ENCODE data around the gene FBXO17. TPM values are rescaled to one million over a fixed set of nuclear protein-coding genes. Genes with fewer than 3 reads are reported as not detected.
A peak's percentile ranks its signal among the peaks of the same experiment; 100 is the strongest.

FBXO17 gene
- total RNA-seq, 2 donors from 2014 or later = 17.4 to 23.0 TPM

DNA sequence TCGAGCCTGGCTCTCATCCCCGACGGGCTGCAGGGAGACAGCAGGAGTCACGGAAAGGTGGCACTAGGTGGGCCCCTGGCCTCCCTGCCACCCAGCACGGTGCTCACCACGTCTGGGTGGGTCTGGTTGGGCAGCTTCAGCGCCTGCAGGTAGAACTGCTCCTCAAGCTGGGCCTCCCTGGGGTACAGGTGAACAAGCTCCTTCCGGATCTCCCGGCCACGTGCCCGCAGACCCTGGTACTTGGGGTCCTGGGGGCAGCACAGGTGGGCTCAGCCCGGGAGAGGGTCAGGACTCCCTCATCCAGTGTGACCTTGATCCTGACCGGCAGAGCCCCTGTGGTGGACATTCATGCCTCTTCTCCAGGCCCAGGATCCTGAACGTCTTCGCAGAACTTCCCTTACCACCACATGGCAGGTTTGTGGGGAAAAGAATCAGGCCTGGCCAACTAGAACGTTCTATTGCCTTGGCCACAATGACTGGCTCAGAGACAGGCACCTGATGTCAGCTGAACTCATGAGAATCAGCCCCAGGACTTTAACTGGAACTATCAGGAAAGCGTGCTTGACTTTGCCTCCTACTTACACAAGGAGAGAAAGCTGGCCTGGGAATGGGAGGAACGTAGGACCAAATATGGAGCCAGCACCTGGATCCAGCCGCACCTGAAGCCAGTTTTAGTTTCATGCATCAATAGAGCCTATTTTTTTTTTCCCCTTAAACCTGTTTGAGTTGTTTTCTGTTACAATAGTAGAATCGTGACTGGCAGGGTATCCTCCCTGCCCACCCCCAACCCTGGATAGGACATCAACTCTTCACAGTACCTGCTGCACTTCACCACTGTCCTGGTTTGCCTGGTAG, 53.9 kb downstream of the FBXO17 start:
- peak; percentile 72 for DNase-seq (ENCODE audit: low spot score)
- intact Hi-C loops (cut with DNase I) = loop anchor here in 1 of 2 donors (5.0 kb wide), 1 partner anchor 881 kb away; no protein-coding TSS in a partner anchor

DNA sequence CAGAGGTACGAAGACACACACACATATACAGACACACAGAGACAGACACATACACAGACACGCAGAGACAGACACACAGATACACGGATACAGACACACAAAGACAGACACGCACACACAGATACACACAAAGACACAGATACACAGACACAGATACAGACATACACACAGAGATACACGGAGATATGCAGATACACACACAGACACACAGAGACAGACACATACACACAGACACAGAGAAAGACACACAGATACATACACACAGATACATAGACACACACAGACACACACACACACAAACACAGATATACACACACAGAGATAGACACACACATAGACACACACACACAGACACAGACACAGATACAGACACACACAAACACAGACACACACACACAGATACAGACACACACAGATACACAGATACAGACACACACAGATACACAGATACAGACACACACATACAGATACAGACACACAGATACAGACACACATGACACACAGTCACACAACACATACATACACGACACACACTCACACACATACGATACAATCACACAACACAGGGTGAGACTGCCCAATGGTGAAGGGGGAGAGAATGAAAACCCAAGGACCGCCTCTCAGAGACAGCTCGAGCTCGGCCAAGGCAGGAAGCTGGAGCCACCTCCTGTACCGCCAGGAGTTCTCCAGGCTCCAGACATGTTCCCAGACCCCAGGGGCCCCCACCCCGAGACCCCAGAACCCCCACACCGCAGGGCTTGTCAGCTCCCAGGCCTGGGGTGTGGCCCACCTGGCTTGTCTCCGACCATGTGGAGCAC, 54.7 kb downstream of the FBXO17 start:
- intact Hi-C loops (cut with DNase I) = loop anchor here in 1 of 2 donors (5.0 kb wide), 1 partner anchor 881 kb away; no protein-coding TSS in a partner anchor
- DNase-seq (ENCODE audit: low spot score) = no peak

DNA sequence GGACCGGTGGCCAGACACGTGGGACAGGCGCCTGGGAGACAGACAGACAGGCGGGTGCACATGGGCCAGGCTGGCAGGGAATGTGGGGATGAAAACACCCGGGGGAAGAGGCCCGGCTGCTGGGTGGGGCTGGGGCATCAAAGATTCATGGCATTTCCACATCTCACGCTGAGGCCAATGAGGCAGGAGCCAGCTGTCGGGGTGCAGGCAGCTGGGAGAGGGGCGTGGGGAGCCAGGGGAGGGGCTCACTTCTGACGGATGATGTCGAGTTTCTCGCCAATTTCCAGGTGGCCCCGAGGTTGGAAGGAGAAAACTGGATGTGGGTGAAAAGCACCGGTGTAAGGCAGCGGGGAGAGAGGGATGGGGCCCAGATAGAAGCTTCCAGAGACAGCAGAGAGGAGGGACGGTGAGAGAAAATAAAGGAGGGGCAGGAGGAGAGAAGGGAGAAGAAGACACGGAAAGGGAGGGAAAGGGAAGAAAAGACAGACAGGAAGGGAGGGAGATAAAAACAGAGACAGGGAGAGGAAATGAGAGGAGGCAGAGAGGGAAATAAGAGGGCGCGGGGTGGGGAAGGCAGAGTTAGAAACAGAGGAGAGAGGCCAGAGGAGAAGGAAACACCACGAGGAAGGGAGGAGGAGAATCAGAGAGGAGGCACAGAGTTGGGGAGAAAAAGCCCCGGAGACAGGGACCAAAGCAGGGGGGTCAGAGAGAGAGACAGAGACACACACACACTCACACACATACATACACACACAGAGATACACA, 55.5 kb downstream of the FBXO17 start:
- intact Hi-C loops (cut with DNase I) = loop anchor here in 1 of 2 donors (5.0 kb wide), 1 partner anchor 882 kb away; no protein-coding TSS in a partner anchor
- peak; percentile 58 for DNase-seq (ENCODE audit: low spot score)

DNA sequence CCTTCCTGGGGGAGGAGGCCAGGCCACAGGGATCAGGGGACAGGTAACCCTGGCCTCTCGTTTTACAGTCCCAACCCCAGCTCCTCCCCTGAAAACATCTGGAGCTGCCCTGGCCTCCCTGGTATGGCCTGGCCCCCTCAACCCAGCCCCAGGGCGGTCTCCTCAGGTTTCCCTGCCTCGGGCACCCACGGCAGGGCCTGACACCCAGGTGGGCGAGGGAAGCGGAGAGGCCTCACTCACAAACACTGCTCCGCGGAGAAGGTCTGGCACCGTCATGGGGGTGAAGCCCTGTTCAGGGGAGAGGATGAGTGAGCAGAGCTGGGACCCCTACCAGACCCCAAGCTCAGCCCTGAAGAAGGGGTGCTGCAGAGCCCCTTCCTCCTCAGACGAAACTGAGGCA, 57.0 kb downstream of the FBXO17 start:
- intact Hi-C loops (cut with DNase I) = no loop called here
- peak; percentile 62 for DNase-seq (ENCODE audit: low spot score)

DNA sequence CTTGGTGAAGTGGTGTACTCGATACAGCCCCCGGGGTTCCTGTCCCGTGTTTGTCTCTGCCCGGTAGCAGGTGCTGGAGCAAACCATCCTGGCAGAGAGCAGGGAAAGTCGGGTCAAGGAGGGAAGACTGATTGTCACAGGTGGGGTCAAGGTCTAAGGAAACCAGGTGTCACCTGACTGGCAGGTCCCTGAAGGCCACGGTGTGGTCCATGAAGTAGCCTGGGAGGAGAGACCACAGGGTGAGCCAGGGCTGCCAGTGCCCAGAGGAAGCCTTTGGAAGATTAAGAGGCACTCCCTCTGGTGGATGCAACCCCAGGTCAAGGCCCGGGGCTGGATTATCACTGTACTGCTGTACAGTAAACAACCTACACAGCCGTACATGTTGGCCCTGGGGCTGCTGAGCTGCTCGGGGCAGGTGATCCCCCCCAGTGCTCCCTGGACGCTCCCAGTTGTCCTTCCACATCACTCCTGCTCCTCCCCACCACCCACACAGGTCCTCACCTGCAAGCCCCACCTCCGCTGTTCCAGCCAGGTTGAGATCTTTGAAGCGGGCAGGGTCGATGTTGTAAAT, 57.5 kb downstream of the FBXO17 start:
- DNase-seq (ENCODE audit: low spot score) = peak; percentile 73
- intact Hi-C loops (cut with DNase I) = no loop called here

DNA sequence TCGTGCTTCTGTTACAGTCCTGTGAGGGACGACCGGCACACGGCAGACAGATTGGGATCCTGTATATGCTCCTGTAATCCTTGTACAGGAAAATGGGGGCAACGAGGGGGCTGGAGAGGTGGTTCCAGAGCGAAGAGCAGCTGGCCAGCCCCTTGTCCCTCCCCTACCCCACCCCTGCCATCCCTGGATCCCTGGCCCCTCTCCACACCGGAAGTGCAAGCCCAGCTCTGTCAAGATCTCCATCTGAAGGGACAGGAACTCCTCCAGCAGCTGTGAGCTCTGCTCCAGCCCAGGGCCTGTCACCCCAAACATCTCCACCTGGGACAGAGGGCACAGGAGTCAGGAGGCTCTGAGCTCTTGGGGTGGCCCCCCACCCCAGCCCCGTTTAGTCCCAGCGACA, 58.0 kb downstream of the FBXO17 start:
- no peak for DNase-seq (ENCODE audit: low spot score)
- intact Hi-C loops (cut with DNase I) = no loop called here

DNA sequence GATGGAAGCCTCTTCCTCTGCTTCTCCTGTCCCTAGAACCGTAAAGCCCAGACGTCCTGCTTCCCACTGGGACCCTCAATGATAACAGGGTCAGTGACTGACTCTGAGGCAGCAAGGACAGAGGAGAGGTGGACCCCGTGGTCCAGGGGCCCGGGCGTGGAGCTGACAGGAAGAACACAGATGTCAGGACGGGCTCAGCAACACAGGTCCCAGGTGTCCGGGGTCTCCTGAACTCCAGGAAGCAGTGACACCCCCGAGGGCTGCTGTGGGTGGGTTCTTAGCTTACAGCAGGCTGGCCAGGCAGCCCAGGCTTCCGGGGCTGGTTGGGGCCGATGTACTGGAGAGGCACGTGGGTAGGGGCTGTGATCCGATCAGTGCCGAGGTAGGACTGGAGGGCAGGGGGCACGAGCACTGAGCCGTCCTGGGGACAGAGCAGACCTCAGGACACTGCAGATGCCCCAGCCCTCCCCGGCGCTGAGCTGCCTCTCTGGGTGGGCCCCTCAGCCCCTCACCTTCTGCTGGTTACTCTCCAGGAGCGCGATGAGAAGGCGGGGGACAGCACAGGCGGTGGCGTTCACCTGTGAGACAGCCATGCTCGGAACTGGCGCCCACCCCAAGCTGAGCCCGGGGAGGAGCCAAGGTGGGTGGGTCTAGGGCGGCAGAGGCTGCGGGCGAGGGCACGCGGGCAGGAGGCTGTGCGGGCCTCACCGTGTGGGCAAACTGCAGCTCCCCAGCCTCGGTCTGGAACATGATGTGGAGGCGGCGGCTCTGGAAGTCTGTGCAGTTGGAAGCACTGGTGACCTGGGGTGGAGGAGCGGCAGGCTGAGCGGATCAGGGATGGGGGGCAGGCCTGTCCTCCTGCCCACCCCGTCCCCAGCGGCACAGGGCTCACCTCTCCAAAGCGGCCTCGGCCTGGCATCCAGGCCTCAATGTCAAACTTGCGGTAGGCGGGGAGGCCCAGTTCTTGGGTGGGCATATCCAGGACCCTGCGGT, 59.9 kb downstream of the FBXO17 start:
- peak; percentile 70 for DNase-seq (ENCODE audit: low spot score)
- intact Hi-C loops (cut with DNase I) = no loop called here

DNA sequence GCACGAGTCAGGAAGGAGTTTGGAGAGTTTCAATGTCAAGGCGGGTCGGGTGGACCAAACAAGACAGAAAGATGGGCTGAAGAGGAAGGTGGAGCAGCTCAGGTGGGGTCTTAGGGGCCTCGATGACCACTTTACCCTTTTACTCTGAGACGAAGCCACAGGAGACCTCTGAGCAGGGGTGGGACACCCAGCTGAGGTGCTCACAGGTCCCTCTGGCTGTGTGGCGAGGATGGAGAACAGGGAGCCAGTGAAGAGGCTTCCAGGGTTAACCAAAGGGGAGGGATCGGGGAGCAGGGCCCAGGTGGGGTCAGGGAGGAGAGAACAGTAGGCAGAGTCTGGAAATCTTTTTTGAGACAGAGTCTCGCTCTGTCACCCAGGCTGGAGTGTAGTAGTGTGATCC, 61.6 kb downstream of the FBXO17 start:
- intact Hi-C loops (cut with DNase I) = no loop called here
- DNase-seq (ENCODE audit: low spot score) = peak; percentile 57

DNA sequence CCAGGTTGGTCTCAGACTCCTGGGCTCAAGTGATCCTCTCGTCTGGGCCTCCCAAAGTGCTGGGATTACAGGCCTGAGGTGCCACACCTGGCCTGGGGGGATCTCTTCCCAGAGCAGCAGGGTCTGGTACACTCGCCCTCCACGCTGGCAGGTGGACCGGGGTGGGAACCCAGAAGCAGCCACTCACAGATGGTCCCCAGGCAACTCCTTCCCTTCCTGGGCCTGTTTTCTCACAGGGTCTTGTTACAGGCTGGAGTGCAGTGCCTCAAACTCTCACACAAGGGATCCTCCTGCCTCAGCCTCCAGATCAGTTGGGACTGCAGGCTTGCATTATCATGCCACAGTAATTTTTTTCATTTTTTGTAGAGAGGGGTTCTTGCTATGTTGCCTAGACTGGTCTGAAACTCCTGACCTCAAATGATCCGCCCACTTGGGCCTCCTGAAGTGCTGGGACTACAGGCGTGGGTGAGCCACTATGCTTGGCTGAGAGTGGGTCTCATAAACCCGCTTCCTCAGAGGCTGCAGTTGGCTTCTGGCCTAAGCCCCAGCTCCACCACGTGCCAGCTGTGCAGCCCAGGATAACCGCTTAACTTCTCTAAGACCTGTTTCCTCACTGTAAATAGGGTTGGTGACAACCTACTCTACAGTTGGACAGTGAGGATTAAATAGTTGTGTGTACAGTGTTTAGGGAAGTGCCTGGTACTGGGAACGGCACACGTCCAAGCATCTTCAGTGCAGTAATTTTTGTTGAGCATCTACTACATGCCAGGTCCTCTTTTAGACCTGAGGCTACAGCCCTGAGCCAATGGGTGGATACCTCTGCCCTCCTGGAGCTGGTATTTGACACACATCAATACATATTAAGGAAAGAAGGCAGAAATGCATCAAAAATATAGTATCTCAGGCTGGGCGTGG, 62.7 kb downstream of the FBXO17 start:
- intact Hi-C loops (cut with DNase I) = no loop called here
- DNase-seq (ENCODE audit: low spot score) = no peak

DNA sequence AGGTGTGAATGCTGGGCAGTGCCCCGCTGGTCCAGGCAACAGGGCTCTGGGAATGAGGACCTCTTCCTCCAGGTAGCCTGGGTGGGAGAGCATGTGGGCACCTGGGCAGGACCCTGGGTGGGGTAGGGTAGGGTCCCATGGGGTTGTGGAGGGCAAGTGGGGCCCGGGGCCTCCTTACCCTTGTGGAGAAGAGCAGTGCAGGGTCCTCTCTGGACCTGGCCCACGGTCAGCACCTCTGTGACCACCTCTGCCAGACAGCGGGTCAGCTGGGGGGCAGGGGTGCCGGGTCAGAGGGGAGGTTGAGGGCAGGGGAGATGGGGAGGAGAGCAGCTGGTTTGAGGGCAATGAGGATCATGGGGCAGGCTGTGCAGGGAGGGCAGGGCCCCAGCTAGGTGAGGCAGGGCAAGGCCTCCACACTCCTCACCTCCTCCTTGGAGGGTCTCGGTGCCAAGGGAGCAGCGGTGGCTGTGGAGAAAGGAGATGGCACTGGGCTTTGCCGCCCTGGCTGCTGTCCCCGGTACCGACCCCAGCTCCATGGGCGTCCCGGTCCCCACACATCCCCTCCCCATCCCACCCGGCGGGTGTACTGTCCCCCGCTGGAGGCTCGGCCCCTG, 64.0 kb downstream of the FBXO17 start:
- DNase-seq (ENCODE audit: low spot score) = no peak
- intact Hi-C loops (cut with DNase I) = no loop called here

DNA sequence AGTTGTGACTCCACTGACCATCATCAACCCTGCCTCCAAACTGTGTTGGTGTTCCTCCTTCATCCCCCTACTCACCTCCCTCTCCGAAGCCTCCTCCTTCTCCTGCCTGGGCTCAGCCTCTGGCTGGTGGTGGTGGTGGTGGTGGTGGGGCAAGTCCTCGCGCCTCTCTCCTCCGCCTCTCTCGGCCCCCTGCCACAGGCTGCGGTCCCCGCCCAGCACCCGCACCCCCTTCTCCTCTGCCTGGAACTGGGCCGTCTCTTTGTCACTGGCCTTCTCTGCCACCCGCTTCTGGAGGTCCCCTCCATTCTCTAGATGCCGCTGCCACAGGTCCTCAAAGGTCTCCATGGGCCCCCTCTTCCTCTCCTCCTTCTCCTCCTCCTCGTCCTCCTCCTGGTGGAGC, 65.1 kb downstream of the FBXO17 start:
- intact Hi-C loops (cut with DNase I) = no loop called here
- no peak for DNase-seq (ENCODE audit: low spot score)

DNA sequence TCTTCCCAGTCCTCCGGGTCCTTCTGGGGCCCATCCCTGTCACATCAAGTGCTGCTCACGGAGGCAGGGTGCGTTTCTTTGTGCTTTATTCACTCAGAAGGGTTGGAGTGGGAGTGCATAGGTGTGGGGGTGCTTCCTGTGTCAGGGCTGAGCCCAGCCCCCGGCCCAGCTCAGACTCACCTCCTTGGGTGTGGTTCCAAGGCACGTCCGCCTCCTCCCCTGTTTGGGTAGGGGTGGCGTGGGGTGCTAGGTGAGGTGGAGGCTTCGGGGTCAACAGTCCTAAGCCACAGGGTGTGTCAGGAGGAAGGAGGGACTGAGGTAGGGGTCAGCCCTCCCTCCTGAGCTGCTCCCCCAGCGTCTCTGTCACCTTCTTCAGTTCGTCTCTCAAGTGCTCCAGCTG, 66.6 kb downstream of the FBXO17 start:
- no peak for DNase-seq (ENCODE audit: low spot score)
- intact Hi-C loops (cut with DNase I) = no loop called here

DNA sequence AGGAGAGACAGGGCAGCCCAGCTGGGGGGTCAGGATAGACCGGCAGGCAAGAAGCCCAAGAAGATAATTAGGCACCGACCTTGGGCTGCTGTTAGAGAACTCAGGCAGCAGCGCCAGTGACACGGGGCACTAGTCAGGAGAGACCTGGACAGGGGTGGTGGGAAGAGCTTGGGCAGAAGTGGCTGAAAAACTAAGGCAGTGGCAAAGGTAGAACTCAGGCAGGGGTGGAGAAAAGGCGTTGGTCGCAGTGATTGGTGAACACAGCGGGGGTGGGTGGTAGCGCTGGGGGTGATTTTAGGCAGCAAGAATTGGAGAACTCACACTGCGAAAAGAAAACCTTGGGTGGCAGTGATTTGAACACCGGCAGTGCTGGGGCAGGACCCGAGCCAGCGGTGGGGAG, 67.9 kb downstream of the FBXO17 start:
- no peak for DNase-seq (ENCODE audit: low spot score)
- intact Hi-C loops (cut with DNase I) = no loop called here

DNA sequence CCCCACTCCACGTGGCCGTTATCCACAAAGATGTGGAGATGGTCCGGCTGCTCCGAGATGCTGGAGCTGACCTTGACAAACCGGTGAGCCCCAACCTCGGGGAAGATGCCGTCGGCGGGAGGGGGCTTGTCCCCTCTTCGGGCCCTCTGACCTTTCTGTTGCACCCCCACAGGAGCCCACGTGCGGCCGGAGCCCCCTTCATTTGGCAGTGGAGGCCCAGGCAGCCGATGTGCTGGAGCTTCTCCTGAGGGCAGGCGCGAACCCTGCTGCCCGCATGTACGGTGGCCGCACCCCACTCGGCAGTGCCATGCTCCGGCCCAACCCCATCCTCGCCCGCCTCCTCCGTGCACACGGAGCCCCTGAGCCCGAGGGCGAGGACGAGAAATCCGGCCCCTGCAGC, 68.3 kb downstream of the FBXO17 start:
- no peak for DNase-seq (ENCODE audit: low spot score)
- intact Hi-C loops (cut with DNase I) = no loop called here

DNA sequence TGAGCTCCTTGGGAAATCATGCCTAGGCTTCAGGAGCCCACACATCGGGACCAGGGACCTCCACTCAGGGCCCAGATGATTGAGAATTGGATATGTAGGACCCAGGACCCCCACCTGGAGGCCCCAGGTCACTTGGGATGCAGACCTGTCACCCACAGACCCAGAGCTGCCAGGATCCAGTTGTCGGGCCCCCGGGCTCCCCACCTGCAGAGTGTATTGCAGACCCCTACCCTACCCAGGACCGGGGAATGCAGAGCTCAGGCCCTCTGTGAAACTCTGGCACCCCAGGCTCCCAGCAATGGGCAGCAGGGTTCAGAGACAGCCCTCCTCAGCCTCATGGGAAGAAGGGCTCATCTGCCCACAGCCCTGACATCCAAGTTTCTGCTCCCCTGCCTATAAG, 69.9 kb downstream of the FBXO17 start:
- intact Hi-C loops (cut with DNase I) = no loop called here
- DNase-seq (ENCODE audit: low spot score) = no peak

DNA sequence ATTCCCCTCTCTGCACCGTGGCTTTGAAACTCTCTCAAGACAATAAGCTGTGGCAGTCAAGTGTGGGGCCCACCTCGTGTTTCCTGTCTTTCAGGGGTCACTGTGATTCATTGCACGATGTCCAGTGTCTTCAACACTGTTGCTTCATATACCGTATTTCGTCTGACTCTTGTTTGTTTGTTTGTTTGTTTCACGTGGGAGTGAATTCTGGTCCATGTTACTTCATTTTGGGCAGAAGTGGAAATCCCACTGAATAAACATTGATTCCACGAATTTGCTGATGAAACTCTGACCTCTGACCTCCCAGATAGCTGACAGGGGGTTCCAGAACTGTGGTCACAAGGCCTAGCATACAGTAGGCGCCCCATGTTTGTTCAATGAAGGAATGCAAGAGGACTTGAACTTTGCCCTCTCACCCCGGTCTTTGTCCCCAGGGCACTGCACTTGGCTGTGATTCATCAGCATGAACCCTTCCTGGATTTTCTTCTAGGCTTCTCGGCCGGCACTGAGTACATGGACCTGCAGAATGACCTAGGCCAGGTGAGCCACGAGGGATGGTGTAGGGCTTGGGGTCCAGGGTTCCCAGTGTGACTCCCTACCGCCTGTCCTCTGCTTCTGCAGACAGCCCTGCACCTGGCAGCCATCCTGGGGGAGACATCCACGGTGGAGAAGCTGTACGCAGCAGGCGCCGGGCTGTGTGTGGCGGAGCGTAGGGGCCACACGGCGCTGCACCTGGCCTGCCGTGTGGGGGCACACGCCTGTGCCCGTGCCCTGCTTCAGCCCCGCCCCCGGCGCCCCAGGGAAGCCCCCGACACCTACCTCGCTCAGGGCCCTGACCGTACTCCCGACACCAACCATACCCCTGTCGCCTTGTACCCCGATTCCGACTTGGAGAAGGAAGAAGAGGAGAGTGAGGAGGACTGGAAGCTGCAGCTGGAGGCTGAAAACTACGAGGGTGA, 70.7 kb downstream of the FBXO17 start:
- no peak for DNase-seq (ENCODE audit: low spot score)
- intact Hi-C loops (cut with DNase I) = no loop called here
